Uterus (tissue), 4 donors: ENCODE results near the gene DHRS12. TPM values are rescaled to one million over a fixed set of nuclear protein-coding genes. Genes with fewer than 3 reads are reported as not detected.

Experiments
- DNase-seq, 2 donors: peaks; one replicate each; pipeline ENCODE4 v3.0.0-alpha.2; 2019 to 2020
- H3K27ac ChIP-seq, 2 donors: fragments of 200-600 bp; sonication (generic); 1 replicate in 1 of 2; 2 replicates in 1 of 2; pipeline ENCODE4 v1.5.1; 2016 to 2018
- H3K27me3 ChIP-seq, 2 donors: fragments of 200-600 bp; sonication (generic); one replicate each; pipeline ENCODE4 v1.5.1; 2018 to 2019; ENCODE audit warnings: control low read depth in 1 of 2
- H3K36me3 ChIP-seq, 2 donors: fragments of 200-600 bp; sonication (generic); one replicate each; pipeline ENCODE4 v1.5.1; 2019; ENCODE audit warnings: control low read depth in 1 of 2
- H3K4me1 ChIP-seq, 2 donors: fragments of 200-600 bp; sonication (generic); one replicate each; pipeline ENCODE4 v1.5.1; 2018 to 2019; ENCODE audit warnings: control low read depth in 1 of 2
- H3K4me3 ChIP-seq, 2 donors: fragments of 200-600 bp; sonication (generic); 1 replicate in 1 of 2; 2 replicates in 1 of 2; pipeline ENCODE4 v1.5.1; 2018 to 2019; ENCODE audit warnings: mild to moderate bottlenecking in 1 of 2
- H3K9me3 ChIP-seq, 2 donors: fragments of 200-600 bp; sonication (generic); one replicate each; pipeline ENCODE4 v1.5.1; 2019; ENCODE audit warnings: control low read depth in 1 of 2
- CTCF ChIP-seq, 4 experiments: fragments of 200-600 bp in 2 of 4; fragments of 450-650 bp in 2 of 4; sonication (generic) in 2 of 4; IDR thresholded peaks; one replicate each; pipeline ENCODE4 v1.5.1; 2016 to 2019; ENCODE audit warnings: antibody characterized with exemption in 4 of 4, mild to moderate bottlenecking in 2 of 4, moderate library complexity in 1 of 4
- POLR2A ChIP-seq, 2 donors: fragments of 450-650 bp; IDR thresholded peaks; one replicate each; pipeline ENCODE4 v1.6.1; 2016; ENCODE audit warnings: antibody characterized with exemption in 2 of 2, mild to moderate bottlenecking in 1 of 2, moderate library complexity in 1 of 2
- intact Hi-C: fragments of 100-400 bp; cut with DNase I; formaldehyde crosslinking; loops from one replicate; pipeline ENCODE4 v1.15.1; 2023; ENCODE audit warnings: low total_unique reads
- total RNA-seq, 4 donors: library from RNA; depleted of rRNA in 3 of 4; stranded (reverse); fragments of >200 nt in 3 of 4; gene quantifications; one replicate each; pipeline versions ENCODE4 v1.1.0 to v1.2.4, GENCODE V29; 2014 to 2023
- donor health status: DM: yes; HTN: yes; CAD: no.

Gene DHRS12
- total RNA-seq, 4 donors from 2014 or later, result 5.4 to 18.8 (median 8.5) TPM

- Histone ChIP-seq H3K27me3 (no peaks in the 10 kb centered on the region), H3K36me3 (no peaks in the 10 kb centered on the region), H3K27ac (no peak overlapping the region), H3K9me3 (no peaks in the 10 kb centered on the region), H3K4me3 (no peak overlapping the region), H3K4me1 (no peaks in the 10 kb centered on the region)
- peak; percentile 65 for DNase-seq
- intact Hi-C loops, result loop anchor here (10.0 kb wide), 1 partner anchor 310 kb away; the partner anchor contains the start of gene NEK5
- TF ChIP-seq CTCF (IDR thresholded peaks at IDR 0.05), result peak; percentile 69 to 81 (median 74)
- TF ChIP-seq POLR2A (IDR thresholded peaks at IDR 0.05), result no peak
Measured at GRCh38 chr13:51814825-51815650, 11.1 kb upstream of the DHRS12 start.

- Histone ChIP-seq H3K9me3 (no peaks in the 10 kb centered on the region), H3K27me3 (no peaks in the 10 kb centered on the region), H3K4me1 (no peaks in the 10 kb centered on the region), H3K4me3 (no peak overlapping the region), H3K27ac (no peak overlapping the region), H3K36me3 (no peaks in the 10 kb centered on the region)
- intact Hi-C loops, result loop anchor here (10.0 kb wide), 1 partner anchor 311 kb away; the partner anchor contains the start of gene NEK5
- TF ChIP-seq POLR2A (IDR thresholded peaks at IDR 0.05) (no peak), CTCF (IDR thresholded peaks at IDR 0.05) (no peak)
- no peak for DNase-seq
Measured at GRCh38 chr13:51814071-51814470, 10.1 kb upstream of the DHRS12 start.

- no peak for DNase-seq
- Histone ChIP-seq H3K36me3 (no peaks in the 10 kb centered on the region), H3K27me3 (no peaks in the 10 kb centered on the region), H3K9me3 (no peaks in the 10 kb centered on the region), H3K27ac (no peak overlapping the region), H3K4me3 (no peak overlapping the region), H3K4me1 (no peaks in the 10 kb centered on the region)
- intact Hi-C loops, result loop anchor here (10.0 kb wide), 1 partner anchor 313 kb away; the partner anchor contains the start of gene NEK5
- TF ChIP-seq POLR2A (IDR thresholded peaks at IDR 0.05) (no peak), CTCF (IDR thresholded peaks at IDR 0.05) (no peak)
Measured at GRCh38 chr13:51811920-51812451, 8.0 kb upstream of the DHRS12 start.

GRCh38 chr13:51811046-51811445, 7.1 kb upstream of the DHRS12 start:
- H3K27ac ChIP-seq, result peak overlapping the region in 1 of 2 donors; percentile 37
- intact Hi-C loops, result loop anchor here (10.0 kb wide), 1 partner anchor 314 kb away; the partner anchor contains the start of gene NEK5

More at GRCh38 chr13:51811046-51811445, 7.1 kb upstream of the DHRS12 start:
- no peak overlapping the region for H3K4me3 ChIP-seq
- no peaks in the 10 kb centered on the region for H3K9me3 ChIP-seq
- no peaks in the 10 kb centered on the region for H3K27me3 ChIP-seq
- TF ChIP-seq CTCF (IDR thresholded peaks at IDR 0.05) (no peak), POLR2A (IDR thresholded peaks at IDR 0.05) (no peak)
- no peak for DNase-seq
- no peaks in the 10 kb centered on the region for H3K4me1 ChIP-seq
- no peaks in the 10 kb centered on the region for H3K36me3 ChIP-seq
